ENCODE results near the gene MRGPRD. TPM values are rescaled to one million over a fixed set of nuclear protein-coding genes. Genes with fewer than 3 reads are reported as not detected.
A peak's percentile ranks its signal among the peaks of the same experiment; 100 is the strongest.

The MRGPRD gene
- total and polyA plus RNA-seq, 2 of the 8 experiments (the other 6 are each of a cell fraction or from before 2014, with no cell fraction given), result not detected

DNA sequence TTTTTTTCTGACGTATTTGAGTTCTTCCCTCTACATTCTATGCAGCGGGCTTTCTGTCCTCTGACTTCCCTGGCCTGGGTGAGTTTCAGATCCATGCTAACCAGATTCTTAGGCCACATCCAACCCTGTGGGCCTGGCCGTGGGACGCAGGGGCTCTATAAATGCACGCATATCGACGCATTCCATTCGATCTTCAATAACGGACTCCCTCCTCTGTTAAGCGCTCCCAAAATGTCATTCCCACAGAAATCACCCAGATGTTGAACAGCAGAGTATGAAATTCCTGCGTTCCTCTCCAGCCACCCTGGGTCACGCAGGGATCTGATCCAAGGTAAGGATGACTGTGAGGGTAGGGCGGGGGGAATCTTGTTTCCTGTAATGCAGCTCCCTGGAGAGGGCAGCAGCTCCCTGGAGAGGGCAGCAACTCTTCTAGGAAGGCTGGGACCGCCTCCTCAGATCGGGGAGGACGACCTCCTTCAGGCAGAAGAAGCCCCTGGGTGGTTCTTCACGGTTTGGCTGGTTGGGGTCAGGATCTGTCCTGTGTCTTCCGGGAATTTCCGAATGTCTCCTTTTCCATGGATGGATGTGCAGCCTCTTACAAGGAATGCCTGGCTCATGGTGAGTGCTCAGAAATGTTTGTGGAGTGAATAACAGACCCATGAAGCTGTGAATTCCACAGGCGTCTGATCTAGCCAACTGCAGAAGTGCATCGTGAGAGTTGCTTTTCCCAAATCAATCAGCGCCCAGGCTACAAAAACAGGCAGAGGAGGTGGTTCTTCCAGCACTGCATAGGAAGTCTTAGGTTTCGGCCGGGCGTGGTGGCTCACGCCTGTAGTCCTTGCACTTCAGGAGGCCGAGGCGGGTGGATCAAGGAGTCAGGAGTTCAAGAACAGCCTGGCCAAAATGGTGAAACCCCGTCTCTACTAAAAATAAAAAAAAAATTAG lies 12.2 kb downstream of the MRGPRD start:
- peak; percentile 15 to 38; a peak in 2 of 4 replicates for TF ChIP-seq RAD21 (IDR thresholded peaks at IDR 0.05 in 1 of 2, conservative IDR thresholded peaks at IDR 0.05 in 1 of 2; ENCODE audit: low read depth in 2 of 2, low read length in 2 of 2)
- TF ChIP-seq RNF2 (IDR thresholded peaks at IDR 0.05; ENCODE audit: borderline replicate concordance, low read depth, low read length, missing control alignments, poor library complexity, severe bottlenecking), result no peak
- Histone ChIP-seq H3K9ac (replicated peaks in 1 of 4; ENCODE audit: extremely low read depth in 1 of 4, low read depth in 3 of 4, low read length in 3 of 4) (no peak overlapping the region), H3K9me3 (ENCODE audit: insufficient read depth in 2 of 2, low read depth in 1 of 2, low read length in 1 of 2) (no peaks in the 10 kb centered on the region; a peak in 1 of 4 replicates), H3K36me3 (ENCODE audit: control insufficient read depth in 2 of 4, insufficient read depth in 4 of 4, low read length in 3 of 4) (no peaks in the 10 kb centered on the region), H2BK20ac (ENCODE audit: low read length) (no peak overlapping the region; the same call in 1 of the 2 replicates), H4K20me1 (replicated peaks in 1 of 2; ENCODE audit: control insufficient read depth in 1 of 2, insufficient read depth in 2 of 2, low read length in 2 of 2) (peaks cover 0 to 2% of the 10 kb centered on the region in 2 experiments), H2AK5ac (ENCODE audit: low read depth, low read length) (no peak overlapping the region), H4K91ac (replicated peaks; ENCODE audit: insufficient read length, low read length) (no peak overlapping the region), H3K56ac (replicated peaks; ENCODE audit: insufficient read length, low read depth, low read length) (no peak overlapping the region), H2BK5ac (ENCODE audit: low read depth, low read length) (no peak overlapping the region), H2AFZ (ENCODE audit: low read length) (no peak overlapping the region), H4K8ac (ENCODE audit: extremely low read depth, insufficient read depth, low read length) (peak overlapping the region; percentile 48; the same call in 1 of the 2 replicates), H2BK120ac (replicated peaks; ENCODE audit: low read depth, low read length) (no peak overlapping the region), H2BK12ac (ENCODE audit: low read depth, low read length) (no peak overlapping the region), H3K79me2 (ENCODE audit: control insufficient read depth in 1 of 2, insufficient read depth in 2 of 2, low read length in 2 of 2) (no peaks in the 10 kb centered on the region), H3K4ac (replicated peaks; ENCODE audit: insufficient read length, low read depth, low read length) (no peak overlapping the region), H3K23ac (ENCODE audit: insufficient read length) (no peak overlapping the region), H4K5ac (ENCODE audit: insufficient read length, low read depth, low read length) (no peak overlapping the region), H3K23me2 (ENCODE audit: low read depth, low read length) (no peaks in the 10 kb centered on the region), H3K4me1 (replicated peaks in 1 of 4; ENCODE audit: control insufficient read depth in 3 of 4, insufficient read depth in 4 of 4, low read length in 3 of 4) (no peaks in the 10 kb centered on the region), H3K27ac (ENCODE audit: low read depth, low read length) (no peak overlapping the region), H3K14ac (ENCODE audit: insufficient read length) (no peak overlapping the region), H3K27me3 (replicated peaks in 1 of 4; ENCODE audit: control insufficient read depth in 3 of 4, extremely low read depth in 1 of 4, insufficient read depth in 3 of 4, low read length in 3 of 4) (no peaks in the 10 kb centered on the region; a peak in 1 of 7 replicates), H2BK15ac (ENCODE audit: low read length) (no peak overlapping the region), H3K79me1 (ENCODE audit: low read depth, low read length) (no peaks in the 10 kb centered on the region), H3K18ac (ENCODE audit: extremely low read depth, low read length) (no peak overlapping the region), H3K4me2 (ENCODE audit: insufficient read depth in 1 of 2, low read depth in 2 of 2, low read length in 2 of 2) (no peak overlapping the region), H3K4me3 (ENCODE audit: extremely low read depth in 1 of 4, insufficient read depth in 2 of 4, low read depth in 3 of 4, low read length in 4 of 4) (no peak overlapping the region)
- 86% methylated on average over 29 of the region's 29 CpGs; no CpG with 5 or more reads in 1 of the 2 experiments for WGBS, 2 experiments (ENCODE audit: extremely low coverage in 1 of 2, insufficient coverage in 1 of 2, insufficient read length in 1 of 2, insufficient replicate concordance in 2 of 2, low coverage in 1 of 2, low lambda C conversion rate in 2 of 2, missing lambda C conversion rate in 1 of 2)
- ChIA-PET CTCF (ENCODE audit: partially characterized antibody) (interaction anchor here (0.6 to 1.5 kb wide), 5 partner anchors 10 to 98 kb away, joined by 3 to 6 read pairs (median 3); no protein-coding TSS in a partner anchor), POLR2A (ENCODE audit: partially characterized antibody) (no interaction called here)
- DNase-seq (ENCODE audit: low read depth in 1 of 2, low spot score in 2 of 2) (no peak), FAIRE-seq (no peak)

Measured in H1 (cell line).